SH-SY5Y (cell line): ENCODE measurements around the gene TNFRSF18.

Experiments
- GATA2 ChIP-seq: IDR thresholded peaks from 2 replicates; pipeline ENCODE4 v1.6.1; 2011; ENCODE audit warnings: mild to moderate bottlenecking, low read depth, low read length
- GATA3 ChIP-seq: IDR thresholded peaks from 2 replicates; pipeline ENCODE4 v1.6.1; 2011; ENCODE audit warnings: low read depth, mild to moderate bottlenecking, low read length, moderate library complexity

GRCh38 chr1:1215881-1216605 is 9.7 kb upstream of the TNFRSF18 start:
- no peak for TF ChIP-seq GATA3
- no peak for TF ChIP-seq GATA2
